Fibroblast of skin of right quadriceps (primary cell): ENCODE measurements around the gene PLPP7.
A peak's percentile ranks its signal among the peaks of the same experiment; 100 is the strongest.
"Not testable (repeated sequence)": the region's sequence is repeated elsewhere in the genome, so short reads cannot be mapped to it uniquely, and the experiment has no call there.

Experiments
- DNase-seq: peaks from one replicate; pipeline ENCODE4 v3.0.0-alpha.2; 2013

PLPP7 gene

DNA sequence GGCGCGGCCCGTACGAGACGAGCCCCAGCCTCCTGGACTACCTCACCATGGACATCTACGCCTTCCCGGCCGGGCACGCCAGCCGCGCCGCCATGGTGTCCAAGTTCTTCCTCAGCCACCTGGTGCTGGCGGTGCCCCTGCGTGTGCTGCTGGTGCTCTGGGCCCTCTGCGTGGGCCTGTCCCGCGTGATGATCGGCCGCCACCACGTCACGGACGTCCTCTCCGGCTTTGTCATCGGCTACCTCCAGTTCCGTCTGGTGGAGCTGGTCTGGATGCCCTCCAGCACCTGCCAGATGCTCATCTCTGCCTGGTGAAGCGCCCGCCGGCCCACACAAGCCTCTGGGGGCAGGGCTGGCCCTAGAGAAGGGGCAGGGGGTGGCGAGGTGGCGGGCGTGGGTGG, 18.5 kb downstream of the PLPP7 start:
- DNase-seq, result no peak

DNA sequence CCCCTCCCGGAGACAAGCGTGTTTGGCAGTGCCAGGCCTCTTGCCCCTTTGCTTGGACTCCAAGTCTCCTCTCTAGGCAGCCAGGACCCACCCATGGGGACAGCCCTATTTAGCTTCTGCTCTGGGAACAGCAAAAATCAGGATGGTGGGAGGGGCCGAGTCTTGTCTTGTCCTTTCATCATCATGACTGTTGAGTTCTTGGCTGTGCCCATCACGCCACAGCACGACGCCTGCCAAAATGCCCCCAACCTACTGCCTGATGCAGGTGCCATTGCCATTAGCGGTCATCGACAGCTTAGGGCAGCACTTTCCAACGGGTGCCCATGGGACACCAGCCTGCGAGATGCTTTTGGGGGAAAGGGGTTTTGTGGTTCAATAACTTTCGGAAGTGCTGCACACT, 18.9 kb downstream of the PLPP7 start:
- DNase-seq, result no peak

DNA sequence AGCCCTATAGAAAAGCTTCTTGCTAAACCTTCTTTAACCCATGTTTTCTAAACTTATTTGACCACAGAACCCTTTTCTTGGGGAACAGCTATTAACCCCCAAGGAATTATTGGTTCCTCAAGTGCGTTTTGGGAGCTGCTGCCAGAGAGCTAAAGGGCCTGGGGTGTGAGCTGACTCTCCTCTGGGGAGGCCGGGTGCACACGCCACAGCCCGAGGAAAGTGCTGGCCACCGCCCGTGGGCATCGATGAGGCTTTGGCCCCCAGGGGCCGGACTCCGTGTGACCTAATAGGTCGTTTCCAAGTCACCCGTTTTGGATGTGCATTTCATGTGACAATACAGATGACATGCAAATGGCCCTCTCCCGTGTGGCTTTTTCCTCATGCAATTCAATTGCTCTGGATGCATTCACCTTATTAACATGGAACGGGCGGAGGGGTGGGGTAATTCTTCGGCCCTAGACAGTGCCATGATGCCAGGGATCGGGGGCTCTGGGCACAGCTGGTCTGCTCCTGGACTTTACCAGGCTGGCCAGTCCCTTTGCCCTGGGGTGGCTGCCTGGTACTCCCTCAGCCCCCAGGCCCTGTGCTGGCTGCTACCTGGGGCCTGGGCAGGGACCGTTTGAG, 19.5 kb downstream of the PLPP7 start:
- DNase-seq, result no peak

DNA sequence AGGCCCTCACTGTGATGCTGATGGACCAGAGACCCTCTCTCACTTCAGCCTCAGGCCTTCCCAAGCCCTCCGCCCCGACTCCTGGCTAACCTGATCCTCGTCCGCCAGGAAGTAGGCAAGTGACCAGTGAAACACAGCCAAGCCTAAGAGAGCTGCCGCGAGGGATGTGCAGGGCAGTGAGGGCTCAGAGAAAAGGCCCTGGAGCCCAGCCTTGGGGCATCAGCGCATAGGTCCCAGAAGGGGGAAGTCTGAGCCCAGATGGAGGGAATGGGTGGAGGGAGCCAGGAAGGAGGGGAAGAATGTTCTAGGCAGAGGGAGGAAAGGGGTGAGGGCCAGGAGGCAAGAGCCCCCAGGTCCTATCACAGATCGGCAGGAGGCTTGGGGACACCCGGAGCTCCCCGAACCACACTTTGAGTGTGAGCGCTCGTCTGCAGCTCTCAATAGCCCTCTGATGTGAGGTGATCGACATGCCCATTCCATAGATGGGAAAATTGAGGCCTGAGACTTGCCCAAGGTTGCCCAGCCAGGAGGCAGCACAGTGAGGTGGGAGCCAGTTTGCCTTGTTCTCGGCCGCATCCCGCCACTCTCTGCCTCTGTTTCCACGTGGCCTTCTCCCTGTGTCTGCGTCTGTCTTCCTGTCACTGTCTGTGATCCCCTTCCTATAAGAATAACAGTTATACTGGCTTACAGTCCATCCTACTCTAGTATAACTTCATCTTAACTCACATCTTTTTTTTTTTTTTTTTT, 20.2 kb downstream of the PLPP7 start:
- DNase-seq, result no peak

DNA sequence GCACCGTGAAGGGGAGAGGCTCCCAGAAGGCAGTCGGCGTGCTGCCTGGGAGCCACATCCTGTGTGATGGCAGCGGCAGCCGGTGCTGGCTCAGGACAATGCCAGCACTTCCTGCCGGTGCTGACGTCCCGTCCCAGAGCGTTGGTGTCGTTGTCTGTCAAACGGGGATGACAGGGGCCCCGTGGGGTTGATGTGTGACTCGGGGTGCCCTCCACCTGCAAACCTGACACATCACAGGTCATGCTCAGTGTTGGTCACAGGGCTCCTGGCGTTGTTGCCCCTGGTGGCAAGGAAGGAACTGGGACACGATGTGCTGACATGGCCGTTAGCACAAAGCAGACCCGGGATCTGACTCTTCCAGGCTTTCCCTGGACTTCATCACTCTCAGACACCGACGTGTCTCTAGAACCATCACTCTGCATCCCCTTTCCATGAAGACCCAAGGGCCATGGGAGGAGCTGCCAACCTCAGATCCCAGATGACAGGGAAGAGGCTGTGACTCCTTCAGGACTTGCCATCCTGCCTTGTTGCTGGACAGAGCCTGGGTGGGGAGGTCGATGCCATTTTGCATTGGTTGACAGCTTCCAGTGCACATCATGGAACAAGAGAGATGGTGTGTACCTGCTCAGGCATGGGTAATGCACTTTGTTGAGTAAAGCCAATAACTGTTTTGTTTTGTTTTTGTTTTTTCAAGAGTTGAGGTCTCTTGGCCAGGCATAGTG, 21.5 kb downstream of the PLPP7 start:
- no peak for DNase-seq

DNA sequence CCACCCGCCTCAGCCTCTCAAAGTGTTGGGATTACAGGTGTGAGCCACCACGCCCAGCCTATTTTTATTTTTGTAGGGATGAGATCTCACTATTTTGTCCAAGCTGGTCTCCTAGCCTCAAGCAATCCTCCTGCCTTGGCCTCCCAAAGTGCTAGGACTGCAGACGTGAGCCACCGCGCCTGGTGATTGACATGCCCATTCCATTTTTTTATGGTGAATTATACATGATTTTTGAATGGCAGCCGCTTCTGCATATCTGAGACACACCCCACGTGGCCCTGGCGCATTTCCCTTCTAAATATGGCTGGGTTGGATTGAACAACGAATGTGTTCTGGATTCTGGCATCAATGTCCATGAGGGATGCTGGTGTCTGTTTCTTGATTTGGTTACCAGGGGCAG, 22.7 kb downstream of the PLPP7 start:
- DNase-seq, result no peak

DNA sequence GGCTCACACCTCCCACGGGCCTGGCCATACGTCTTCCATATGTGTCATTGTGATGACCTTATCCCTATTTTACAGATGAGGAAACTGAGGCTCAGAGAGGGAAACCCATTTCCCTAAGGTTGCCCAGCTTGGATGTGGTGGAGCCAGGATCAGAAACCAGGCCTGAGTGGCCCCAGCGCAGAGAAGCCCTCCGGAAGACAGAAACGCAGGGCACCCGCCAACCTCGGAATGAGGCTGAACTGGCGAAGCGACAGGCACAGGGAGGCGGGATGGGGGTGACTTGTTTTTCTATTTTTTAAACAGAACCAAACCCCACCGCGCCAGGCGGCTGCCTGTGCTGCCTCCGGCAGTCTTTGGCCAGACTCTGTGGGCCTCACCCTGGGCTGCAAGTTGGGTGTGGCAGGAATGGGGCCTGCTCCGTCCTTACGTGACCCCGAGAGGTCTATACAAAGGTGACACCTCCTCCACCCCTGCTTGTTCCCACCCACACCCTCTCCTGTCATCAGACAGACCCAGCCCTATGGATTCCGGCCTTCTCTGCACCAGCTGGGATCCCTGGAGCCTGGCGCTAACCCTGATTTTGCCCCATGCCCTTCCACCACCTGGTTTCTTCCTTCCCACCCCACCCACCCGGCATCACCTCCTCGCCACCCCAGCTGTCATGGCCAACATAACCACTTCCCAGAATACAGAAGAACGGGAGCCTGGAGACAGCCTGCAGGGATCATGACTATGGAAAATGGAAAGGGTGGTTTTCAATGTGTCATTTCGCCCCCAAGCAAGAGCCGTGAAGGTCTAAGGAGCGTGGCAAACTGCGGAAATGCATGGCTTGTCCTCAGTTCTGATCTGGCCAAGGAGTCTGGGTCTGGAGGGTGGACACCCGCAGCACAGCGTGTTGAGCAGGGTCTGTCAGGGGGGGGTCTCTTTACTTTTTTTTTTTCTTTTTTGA, 23.6 kb downstream of the PLPP7 start:
- no peak for DNase-seq

DNA sequence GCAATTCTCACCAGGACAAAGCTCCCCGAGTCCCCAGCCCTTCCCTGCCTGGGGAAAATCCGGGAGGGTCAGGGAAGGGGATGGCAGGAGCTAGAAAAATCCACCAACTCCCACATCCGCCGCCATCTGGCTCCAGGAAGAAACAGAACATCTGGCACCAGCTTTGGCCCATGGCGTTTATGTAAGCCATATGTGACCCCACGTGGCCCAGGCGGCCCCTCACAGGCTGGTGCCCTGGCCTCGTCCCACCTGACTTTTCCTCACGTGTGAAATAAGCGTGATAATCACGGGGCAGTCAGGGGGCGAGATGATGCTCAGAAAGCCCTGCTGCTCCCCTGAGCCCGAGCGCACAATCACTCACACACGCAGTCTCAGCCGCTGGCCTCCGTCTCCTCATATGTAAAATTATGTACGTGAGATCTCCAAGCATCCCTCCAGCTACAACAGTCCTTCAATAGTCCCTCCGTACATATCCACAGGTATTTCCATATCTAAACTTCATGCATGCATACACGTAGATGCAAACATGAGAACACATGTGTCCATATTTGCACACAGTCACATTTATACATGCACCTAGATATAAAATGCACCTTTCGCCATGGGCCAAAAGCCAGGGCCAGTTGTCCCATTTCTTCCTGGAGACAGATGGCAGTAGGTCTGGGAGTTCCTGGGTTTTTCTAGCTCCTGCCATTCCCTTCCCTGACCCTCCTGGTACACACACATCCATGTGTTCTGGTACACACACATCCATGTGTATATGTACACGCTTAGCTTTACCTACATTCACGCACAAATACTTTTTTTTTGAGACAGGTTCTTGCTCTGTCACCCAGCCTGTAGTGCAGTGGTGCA, 28.9 kb downstream of the PLPP7 start:
- no peak for DNase-seq

DNA sequence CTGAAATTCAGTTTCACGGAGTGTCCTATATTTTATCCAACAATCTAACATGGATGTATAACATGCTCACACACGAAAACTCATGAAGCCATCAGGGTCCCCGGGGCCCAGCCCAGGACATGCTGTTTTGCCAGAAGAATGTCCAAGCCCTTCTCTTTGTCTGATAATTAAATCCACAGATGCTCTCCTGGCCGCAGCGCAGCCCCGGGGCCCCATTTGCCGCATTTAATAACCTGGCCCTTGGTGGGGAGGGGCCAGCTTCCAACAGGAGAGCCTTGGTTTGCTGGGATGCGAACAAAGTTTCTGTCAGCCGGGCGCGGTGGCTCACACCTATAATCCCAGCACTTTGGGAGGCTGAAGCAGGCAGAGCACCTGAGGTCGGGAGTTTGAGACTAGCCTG, 30.0 kb downstream of the PLPP7 start:
- DNase-seq, result no peak

DNA sequence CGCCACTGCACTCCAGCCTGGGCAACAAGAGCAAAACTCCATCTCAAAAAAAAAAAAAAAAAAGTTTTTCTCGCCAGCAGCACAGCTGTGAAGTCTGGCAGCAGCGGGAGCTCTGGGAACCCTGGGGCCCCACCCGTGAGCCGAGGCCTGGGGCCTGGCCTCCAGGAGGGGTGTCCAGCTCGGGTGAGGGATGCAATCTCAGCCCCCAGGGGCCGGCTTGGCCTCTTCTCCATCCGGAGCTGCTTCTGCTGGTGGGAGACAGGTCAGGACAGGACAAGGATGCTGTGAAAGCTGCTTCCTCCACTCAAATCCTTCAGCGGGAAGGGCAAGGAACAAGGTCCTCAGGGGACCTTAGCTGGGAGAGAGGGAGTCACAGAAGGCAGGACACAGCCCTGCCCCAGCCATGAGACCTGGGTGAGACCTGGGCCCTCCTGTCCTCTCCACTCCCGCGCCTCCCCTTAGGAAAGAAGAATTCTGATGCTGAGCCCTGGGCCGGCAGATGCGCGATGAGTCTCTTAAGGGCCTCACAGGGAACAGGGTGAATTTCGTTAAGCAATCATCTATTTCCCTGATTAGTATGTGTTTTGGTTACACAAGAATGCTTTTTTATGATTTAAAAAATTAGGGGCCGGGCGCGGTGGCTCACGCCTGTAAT, 30.6 kb downstream of the PLPP7 start:
- DNase-seq, result no peak

DNA sequence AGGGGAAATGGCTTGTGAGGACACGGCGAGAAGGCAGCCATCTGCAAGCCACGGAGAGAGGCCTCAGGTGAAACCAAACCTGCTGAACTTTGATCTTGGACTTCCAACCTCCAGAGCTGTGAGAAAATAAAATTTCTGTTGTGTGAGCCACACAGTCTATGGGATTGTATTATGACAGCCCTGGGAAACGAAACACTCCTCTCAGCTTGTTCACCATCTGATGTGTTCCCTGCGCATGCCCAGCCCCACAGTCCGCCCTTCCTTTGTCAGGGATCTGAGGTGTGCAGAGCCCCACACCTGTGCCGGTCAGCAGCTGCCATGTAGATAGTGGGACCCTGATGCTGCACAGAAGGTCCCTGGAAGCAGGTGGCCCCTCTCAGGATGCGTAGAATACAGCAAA, 34.1 kb downstream of the PLPP7 start:
- no peak for DNase-seq

DNA sequence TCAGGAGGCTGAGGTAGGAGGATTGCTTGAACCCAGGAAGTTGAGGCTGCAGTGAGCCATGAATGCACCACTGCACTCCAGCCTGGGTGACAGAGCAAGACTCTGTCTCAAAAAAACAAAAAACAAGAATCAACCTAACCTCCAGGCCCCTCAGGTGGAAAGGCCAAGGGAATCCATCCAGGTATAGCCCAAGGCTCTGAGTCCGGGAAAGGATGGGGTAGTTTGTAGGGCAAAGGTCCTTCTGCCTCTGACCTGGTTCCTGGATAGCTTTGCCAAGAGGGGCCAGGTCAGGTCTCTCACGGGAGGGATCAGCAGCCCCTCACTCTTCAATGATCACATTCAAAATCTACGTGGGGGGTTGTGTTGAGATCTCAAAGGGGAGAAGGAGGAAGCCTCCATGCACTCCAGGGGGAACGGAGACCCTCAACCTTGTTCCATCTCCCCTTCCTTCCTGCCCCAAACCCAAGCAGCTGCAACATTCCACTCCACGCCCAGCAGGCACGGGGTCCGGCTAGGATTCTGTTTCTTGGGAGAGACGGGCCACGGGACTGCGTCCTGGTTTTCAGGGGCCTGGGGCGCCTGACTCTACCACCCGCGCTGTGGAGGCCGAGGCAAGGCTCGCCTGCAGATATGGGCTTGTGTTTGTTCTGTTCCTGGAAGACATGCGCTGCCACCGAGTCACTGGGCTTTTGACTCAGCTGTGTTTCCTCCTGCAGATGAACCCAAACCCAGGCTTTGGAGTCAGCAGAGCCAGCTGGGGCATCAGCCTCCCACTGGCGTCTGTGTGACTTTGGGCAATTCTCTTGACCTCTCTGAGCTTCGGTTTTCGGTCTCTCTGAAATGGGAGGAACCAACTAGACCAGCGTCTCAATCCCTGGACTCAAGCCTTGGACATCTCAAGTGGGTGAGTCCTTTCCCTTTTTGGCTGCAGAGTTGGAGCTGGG, 35.5 kb downstream of the PLPP7 start:
- DNase-seq, result no peak

DNA sequence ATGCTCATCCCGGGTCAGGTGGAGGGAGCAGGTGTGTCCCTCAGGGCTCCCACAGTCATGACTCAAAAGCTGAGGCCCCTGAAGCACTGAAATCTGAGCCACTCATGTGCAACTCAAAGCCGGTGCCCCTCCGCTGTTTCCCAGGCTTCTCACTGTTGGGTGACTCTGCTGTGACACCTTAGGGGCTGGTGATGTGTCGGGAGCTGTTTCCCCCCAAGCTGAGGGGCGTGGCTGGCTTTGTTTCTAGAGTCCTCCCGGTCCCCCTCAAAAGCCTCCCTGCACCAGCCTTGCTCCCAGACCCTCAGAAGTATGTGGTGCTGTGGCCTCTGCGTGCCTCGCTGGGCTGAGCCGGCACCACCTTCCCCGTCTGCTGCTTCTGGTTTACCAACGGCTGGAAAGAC, 39.7 kb downstream of the PLPP7 start:
- no peak for DNase-seq

DNA sequence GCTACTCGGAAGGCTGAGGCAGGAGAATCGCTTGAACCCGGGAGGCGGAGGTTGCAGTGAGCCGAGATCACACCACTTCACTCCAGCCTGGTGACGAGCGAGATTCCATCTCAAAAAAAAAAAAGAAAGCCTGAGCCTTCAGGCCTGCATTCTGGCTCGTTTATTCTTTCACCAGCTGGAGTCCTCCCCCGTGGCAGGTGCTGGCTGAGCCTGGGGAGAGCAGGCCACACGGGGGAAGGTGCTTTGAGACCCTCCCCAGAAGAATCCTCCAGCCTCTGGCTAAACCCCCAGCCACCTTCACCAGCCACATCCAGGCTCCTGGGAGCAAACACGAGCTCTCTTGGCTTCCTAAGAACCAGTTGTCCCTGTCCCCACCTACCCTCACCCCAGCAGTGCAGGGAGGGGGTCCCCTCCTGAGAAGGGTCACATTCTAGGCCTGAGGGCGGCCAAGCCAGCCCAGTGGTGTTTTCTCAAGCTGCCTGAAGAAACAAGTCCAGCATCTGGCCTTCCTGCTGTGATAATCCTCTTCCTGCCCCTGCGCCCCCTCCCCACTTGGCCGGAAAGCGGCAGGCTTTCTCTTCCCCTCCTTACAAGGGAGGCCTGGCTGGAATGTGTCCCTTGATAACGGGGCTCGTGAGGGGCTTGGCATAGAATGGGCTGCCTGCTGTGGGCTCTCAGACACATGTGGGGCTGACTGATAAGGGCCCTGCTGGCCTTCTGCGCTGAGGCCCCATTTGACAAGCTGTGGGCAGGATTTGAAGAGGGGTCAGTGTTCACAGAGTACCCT, 41.5 kb downstream of the PLPP7 start:
- DNase-seq, result no peak

DNA sequence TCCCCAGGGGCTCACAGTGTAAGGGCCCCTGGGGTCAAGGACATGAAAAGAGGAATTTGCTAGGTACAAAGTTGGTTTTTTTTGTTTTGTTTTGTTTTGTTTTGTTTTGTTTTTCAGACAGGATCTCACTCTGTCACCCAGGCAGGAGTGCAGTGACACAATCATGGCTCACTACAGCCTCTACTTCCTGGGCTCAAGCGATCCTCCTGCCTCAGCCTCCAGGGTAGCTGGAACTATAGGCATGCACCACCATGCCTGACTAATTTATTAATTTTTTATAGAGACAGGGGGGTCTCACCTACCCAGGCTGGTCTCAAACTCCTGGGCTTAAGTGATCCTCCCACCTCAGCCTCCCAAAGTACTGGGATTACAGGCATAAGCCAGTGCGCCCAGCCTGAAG, 42.5 kb downstream of the PLPP7 start:
- DNase-seq, result not testable (repeated sequence)

DNA sequence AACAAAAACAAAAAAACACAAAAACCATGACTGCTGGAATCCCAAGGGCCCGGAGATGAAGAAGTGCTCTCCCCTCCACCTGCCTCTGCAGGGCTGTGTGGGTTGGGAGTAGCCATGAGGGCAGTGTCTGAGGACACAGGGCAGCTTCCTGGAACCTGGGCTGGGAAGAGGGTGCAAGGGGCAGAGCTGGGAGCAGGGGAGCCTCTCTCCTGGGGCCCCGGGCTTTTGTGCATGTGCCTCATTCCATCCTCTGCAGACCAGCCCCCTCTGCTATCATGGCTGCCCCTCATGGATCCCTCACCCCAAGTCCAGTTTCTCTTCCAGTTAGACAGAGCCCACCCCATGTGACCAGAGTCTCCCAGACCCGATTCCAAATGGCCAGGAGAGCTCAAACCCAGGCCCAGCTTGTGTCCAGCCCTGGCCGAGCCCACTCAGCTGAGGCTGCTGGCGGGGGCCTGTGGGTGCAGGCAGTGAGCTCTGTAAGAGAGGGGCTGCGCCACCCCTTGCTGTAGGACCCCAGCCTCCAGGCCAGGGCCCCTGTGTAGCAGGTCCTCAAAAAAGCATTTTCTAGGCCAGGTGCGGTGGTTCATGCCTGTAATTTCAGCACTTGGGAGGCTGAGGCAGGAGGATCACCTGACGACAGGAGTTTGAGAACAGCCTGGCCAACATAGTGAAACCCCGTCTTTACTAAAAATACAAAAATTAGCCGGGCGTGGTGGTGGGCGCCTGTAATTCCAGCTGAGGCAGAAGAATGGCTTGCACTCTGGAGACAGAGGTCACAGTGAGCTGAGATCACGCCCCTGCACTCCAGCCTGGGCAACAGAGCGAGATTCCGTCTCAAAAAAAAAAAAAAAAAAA, 44.5 kb downstream of the PLPP7 start:
- no peak for DNase-seq

DNA sequence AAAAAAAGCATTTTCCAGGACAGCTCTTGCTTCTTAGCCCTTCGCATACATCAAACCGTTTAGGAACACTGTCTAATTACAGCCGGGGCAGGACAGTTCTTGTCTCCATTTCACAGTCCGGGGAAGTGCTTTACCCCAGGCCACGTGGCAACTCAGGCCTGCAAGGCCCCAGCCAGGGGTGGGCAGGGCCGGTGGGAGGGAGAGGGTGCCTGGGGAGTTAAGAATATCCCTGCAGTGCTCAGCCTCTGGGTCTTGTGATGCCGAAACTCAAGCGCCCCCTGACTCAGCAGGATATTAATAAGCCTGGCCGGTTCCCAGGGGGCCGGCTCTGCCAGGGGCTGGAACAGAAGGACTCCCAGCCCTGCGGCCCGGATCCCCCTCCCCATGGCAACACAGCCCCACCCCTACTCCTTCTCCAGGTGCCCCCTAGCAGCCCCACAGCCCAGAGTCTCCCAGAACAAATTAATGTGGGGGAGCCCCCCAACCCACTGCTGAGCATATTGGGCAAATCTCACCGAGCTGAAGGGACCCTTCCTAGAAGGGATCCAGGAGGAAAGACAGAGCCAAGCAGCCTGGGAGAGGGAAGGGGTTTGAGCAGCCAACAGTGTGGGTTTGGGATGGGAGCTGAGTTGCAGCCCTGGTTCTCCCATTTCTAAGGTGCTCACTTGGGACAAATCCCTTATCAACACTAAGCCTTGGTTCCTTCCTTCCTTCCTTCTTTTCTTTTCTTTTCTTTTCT, 45.3 kb downstream of the PLPP7 start:
- peak; percentile 25 for DNase-seq

DNA sequence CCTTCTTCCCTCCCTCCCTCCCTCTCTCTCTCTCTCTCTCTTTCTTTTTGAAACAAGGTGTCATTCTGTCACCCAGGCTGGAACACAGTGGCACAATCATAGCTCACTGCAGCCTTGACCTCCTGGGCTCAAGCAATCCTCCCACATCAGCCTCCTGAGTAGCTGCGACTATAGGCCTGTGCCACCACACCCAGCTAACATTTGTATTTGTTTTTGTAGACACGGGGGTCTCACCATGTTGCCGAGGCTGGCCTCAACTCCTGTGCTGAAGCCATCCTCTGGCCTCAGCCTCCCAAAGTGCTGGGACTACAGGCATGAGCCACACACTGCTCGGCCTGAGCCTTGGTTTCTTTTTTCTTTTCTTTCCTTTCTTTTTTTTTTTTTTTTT, 45.8 kb downstream of the PLPP7 start:
- DNase-seq, result no peak
